NCI-H446 treated with DMSO at 0.1 percent for 48 hours (cell line): ENCODE data around the gene PXDN.

ENCODE experiments used
- DNase-seq: peaks from one replicate; lab custom pipeline; 2025; lab: John Stamatoyannopoulos, UW

PXDN gene

DNA sequence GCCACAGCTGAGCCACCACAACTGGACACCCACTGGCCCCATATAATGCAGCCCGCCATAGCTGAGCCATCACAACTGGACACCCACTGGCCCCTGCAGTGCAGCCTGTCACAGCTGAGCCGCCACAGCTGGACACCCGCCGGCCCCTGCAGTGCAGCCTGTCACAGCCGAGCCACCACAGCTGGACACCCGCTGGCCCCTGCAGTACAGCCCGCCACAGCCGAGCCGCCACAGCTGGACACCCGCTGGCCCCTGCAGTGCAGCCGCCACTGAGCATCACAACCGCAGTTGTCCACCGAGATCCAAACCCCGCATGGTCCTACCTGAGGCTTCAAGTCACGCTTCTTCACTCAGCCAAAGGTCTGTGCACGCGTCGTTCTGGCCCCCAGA is 134.2 kb downstream of the PXDN start:
- DNase-seq: no peak

GRCh38 chr2:1609485-1610095 is 134.7 kb downstream of the PXDN start:
- no peak for DNase-seq

DNA sequence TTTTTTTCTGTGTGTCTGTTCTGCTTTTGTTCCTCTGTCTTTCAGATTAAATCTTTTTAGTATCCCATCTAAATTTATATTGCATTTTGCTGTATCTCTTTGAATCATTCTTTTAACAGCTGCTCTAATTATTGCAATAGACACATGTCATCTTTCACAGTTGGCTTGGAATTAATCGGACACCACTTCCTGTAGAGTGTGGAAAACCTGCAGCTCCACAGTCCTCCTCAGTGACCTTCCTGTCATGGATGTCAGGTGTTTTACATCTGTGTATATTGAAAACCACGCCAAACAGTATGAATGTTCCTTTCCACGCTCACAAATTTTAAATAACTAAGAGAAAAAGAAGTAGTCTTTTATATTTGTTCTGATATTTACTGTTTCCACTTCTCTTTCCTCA is 135.3 kb downstream of the PXDN start:
- DNase-seq: no peak

GRCh38 chr2:1607971-1608688 is 136.2 kb downstream of the PXDN start:
- no peak for DNase-seq

DNA sequence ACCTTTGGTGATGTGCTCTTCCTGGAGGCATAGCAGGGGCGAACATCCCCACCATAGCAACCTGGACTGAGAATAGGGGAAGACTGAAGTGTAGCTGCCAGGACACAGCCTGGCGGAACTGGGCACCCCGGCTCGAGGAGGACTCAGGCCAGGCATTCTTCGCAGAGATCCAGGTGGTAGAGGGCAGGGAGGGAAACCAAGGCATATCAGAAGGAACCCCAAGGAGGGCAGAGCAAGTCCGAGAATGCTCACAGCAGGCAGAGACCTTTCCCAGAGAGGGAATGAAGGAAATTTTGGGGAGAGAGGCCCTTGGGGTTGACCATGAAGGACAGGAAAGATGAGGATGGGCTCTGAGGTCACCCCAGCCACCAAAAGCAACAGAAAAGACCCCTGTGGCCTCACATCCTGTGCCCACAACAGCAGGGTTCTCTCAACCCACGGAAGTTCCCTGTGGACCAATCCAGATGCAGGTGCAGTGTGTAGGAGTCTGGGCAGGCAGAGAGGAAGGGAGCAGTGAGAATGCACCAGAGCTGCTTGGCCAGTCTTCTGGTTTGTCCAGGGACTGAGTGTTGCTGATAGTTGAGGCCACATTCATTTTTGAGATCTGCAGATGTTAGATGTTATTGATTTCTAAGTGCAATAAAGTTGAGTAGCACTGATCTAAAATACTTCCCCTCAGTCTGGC is 136.9 kb downstream of the PXDN start:
- no peak for DNase-seq

DNA sequence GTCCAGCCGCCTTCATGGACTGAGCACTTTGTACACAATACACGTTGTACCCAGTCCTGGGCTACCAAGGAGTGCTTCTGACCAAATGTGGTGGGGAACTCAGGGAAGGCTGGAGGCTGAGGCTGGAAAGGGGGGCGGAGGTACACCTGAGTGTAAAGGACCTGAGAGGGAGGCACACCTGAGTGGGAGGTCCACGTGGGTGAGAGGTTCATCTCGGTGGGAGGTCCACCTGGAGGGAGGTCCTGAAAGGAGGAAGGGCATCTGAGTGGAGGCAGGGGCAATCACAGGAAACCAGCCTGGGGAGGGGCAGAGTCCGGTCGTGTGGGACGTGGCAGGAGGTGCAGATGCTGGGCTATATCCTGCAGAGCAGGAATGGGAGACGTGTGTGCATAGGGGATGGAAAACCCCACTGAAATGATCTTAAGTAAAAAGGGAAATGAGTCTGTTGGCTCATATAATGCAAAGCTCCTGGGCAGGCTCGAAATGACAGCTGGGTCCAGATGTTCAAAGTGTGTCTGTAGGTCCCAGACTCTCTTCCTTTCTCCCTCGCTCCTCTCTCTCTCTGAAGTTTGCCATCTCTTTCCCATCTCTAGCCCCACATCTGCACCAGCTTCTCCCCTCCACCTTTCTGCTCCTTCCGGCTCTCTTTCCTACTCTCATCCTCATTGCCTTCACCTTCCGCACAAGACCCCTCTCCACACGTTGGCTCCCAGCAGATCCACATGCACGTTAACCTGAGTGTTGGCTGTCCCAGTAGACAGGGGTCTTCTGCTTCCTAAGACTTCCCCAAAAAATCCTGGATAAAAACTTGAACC is 137.7 kb downstream of the PXDN start:
- DNase-seq: no peak

DNA sequence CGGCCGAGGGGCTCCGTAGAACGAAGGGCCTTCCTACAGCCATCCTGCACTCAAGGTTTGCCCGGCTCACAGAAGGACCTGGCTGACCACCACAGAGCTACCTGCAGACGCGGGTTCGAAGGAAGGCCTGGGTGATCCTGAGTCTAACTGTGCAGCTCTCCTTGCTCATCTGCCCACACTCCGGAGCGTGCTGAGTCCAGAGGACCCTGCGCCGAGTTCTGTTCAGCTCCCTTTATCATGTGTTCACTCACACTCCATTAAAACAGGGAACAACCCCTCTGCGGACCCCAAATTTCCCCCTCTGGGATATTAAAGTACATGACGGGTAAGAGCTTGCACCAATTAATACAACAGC is 138.3 kb downstream of the PXDN start:
- DNase-seq: no peak

- no peak for DNase-seq
Observed at GRCh38 chr2:1605102-1606045, 138.9 kb downstream of the PXDN start.

DNA sequence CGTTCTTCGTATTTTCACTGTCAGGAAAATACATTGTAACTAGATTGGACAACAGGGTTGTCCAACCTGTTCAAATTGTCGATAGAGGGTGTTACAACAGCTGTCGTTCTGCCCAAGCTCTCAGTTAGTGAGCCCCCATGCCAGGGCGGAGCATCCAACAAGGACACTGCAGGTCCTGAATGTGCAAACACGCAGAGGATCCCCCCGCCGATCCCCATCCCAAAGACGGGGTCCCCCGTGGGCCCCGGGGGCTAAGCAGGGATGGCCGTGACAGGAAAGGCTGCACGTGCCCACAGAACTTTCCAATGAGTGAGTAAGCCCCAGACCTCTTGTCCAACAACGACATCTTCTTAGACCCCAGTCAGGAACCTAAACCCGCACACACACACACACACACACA is 140.8 kb downstream of the PXDN start:
- no peak for DNase-seq

GRCh38 chr2:1603059-1603458 is 141.3 kb downstream of the PXDN start:
- no peak for DNase-seq

DNA sequence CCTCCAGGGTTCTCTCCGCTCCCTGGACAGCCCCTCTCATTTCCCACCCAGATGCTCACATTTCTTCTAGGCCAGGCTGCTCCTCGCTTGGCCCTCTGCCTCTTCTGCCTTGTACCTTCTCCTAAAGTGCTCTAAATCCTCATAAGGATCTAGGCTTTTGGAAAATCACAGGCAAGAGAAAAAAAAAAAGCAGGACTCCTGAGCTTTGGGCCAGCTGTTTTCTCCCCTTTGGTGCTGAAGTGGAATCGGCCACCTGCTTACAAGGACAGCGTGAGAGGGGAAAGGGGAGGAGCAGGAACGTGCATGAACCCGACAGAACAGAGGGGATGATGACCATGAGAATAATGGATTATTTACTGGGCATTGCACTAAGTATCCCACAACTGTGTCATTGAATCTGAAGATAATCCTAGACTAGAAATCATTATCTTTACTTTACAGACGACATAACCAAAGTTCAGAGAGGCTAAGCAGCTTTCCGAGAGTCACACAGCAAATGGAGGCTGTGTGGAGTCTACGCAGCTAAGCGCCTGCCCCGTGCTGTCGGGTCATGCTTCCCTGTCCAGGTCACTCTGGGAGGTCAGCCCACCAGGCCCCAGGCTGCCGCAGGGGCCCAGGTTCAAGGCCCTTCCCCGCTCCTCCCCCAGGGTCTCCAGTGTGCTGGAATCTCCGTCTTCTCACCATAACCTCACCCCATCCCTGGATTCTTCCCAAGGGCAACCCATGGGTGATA is 141.9 kb downstream of the PXDN start:
- DNase-seq: no peak

DNA sequence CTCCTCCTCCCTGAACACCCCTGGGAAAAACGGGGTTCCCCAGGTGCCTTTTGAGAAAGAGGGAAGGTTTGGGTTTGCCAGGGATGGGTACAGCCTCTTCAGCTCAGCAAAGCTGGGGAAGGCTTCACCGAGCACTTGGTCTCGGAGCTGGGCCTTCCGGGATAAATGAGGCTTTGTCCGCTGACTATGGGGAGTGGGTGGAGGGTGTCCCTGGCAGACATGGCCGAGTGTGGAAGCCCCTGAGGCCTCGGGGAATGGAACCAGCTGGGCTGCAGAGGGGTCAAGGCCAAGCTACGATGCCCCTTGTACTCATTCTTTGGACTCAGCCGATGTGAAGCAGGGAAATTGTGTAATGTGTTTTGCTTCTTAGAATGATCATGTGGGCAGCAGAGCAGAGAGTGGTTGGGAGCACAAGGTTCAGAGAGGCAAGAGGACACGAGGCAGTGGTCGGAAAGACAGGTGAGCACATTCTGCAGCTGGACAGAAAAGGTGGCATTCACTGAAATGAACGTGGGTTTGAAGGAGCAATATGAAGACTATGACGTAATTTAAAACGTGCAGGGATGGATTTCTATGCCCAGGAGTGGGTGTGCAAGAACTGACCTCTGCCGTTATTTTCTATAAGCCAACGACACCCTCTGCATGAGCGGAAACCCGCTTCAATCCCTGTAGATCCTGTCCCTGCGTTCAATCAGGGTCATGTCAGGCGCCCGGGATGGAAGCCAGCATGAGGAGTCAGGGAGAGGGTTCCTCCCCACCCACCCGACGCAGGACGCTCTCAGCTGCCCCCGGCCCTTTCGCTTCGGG is 142.6 kb downstream of the PXDN start:
- no peak for DNase-seq

DNA sequence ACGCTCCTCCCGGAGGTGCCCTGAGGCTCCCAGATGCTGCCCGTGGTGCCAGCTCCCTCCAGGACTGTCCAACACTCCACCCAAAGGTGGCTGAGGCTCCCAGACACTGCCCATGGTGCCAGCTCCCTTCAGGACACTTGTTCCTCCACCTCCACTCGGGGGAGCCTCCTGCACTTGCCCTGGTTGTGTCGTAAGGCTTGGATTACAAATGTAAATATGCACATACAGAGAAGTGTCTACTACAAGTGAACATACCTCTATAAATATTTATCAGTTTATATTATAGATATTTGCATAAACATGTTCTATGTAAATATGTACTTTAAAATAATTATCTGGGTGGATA is 143.3 kb downstream of the PXDN start:
- DNase-seq: no peak

DNA sequence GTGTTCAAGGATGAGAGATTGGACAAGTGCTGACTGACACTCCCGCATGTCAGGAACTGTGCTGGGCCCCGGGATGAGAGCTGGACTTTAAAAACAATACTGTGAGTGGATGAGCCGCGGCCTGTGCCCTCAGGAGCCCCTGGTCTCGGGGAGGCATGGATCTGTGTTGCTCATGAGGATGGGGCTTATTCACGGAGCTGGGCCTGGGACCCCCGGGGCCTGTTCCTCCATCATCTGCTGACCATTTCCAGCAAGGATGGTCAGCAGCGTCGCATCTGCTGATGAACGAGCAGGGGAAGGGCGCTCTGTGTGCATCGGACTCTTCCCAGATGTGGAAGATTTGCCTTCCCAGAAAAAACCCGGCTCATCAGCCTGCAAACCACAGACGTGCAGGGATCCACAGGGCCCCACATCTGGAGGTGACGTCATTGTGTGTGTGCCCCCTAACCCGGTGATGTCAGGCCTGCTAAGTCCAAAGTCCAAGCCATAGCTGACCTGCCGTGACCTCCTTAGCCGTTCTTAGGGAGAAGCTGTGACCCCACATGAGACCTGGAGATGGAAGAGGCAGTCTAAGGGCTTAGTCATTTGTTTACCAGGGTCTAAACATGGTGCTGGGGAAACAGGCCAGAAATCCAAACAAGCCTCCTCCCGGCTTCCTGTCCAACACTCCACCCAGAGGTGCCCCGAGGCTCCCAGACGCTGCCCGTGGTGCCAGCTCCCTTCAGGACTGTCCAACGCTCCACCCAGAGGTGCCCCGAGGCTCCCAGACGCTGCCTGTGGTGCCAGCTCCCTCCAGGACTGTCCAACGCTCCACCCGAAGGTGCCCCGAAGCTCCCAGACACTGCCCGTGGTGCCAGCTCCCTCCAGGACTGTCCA is 143.9 kb downstream of the PXDN start:
- no peak for DNase-seq

DNA sequence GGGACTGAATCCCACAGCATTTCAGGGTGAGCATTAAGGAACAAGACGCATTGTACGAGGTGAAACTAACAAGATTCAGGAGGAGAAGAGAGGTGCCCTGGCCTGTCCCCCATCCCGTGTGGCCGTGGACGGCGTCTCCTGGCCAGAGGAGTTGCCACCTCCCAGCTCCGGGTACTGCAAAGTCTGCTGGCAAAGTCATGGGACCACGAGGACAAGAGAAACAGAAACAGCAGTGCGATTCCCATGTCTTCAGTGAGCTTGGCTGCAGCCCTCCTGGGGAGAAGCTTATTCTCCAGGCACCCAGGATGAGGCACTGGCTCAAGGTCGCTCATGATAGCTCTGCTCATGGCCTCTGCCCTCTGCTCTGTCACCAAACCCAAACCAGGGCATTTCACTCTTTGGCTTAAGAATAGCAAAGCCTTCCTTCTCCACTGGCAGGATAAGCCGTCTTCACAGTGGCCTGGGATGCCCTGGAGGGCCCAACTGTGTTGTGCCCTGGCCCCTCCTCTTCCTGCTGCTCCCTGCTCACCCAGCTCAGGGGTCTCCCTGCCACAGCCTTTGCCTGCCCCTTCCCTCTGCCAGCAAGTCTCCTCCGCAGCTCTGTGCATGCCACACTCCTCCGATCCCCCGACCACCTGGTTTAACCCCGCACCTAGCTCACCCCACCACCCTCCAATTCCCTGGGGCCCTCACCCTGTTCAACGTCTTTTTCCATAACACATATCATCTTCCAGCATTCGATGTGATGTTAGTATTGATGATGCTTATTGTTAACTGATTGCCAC is 144.8 kb downstream of the PXDN start:
- no peak for DNase-seq

GRCh38 chr2:1598800-1599199 is 145.5 kb downstream of the PXDN start:
- DNase-seq: no peak

GRCh38 chr2:1598041-1598710 is 146.1 kb downstream of the PXDN start:
- DNase-seq: no peak

DNA sequence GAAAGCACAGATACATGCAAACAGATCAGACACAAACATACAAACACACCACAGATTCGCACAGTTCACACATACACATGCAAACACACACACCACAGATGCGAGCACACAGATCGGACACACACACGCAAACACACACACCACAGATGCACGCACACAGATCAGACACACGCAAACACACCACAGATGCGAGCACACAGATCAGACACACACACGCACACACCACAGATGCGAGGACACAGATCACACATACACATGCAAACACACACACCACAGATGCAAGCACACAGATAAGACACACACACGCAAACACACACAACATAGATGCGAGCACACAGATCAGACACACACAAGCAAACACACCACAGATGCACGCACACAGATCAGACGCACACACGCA is 149.0 kb downstream of the PXDN start:
- DNase-seq: no peak
